Tibial artery (tissue), 4 donors: ENCODE measurements around the gene SCUBE2.

Experiments used
- DNase-seq, 2 donors: peaks; one replicate each; pipeline ENCODE4 v3.0.0-alpha.2; 2019
- H3K27ac ChIP-seq, 2 donors: fragments of 200-600 bp; sonication (generic) in 1 of 2; 1 replicate in 1 of 2; 2 replicates in 1 of 2; pipeline ENCODE4 v1.5.1; 2018 to 2019; ENCODE audit warnings: mild to moderate bottlenecking in 1 of 2
- H3K27me3 ChIP-seq, 2 donors: fragments of 200-600 bp; sonication (generic) in 1 of 2; one replicate each; pipeline versions ENCODE4 v1.5.1 to v1.6.0; 2016 to 2019
- H3K36me3 ChIP-seq, 3 donors: fragments of 200-600 bp; sonication (generic) in 2 of 3; one replicate each; pipeline ENCODE4 v1.5.1; 2016 to 2019; ENCODE audit warnings: mild to moderate bottlenecking in 2 of 3
- H3K4me1 ChIP-seq, 4 donors: fragments of 200-600 bp; sonication (generic) in 2 of 4; 1 replicate in 3 of 4; 2 replicates in 1 of 4; pipeline ENCODE4 v1.5.1; 2016 to 2019
- H3K4me3 ChIP-seq, 2 donors: fragments of 200-600 bp; sonication (generic) in 1 of 2; 1 replicate in 1 of 2; 2 replicates in 1 of 2; pipeline ENCODE4 v1.5.1; 2018 to 2019; ENCODE audit warnings: mild to moderate bottlenecking in 2 of 2
- H3K9me3 ChIP-seq, 3 donors: fragments of 200-600 bp; sonication (generic) in 1 of 3; one replicate each; pipeline ENCODE4 v1.5.1; 2016 to 2019
- intact Hi-C: fragments of 100-400 bp; cut with DNase I; formaldehyde crosslinking; loops from one replicate; pipeline ENCODE4 v1.15.0; 2023; ENCODE audit warnings: low total_unique reads
- TF ChIP-seq, protein P1 (sequence below), 2 experiments: fragments of 200-600 bp in 1 of 2; fragments of 450-650 bp in 1 of 2; IDR thresholded peaks; one replicate each; pipeline ENCODE4 v1.5.1; 2017 to 2019; ENCODE audit warnings: antibody characterized with exemption in 2 of 2, mild to moderate bottlenecking in 1 of 2, moderate library complexity in 1 of 2

Gene SCUBE2

DNA sequence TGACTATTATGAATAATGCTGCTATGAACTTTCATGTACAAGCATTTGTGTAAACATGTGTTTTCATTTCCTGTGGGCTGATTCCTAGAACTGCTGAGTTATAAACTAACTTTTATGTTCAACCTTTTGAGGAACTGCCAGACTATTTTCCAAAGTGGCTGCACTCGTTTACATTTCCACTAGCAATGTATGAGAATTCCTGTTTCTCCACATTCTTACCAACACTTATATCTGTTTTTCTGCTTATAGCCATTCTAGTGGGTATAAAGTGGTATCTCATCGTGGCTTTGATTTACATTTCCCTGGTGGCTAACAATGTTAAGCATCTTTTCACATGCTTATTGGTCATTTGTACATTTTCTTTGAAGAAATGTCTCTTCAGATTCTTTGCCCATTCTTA, 35.2 kb upstream of the SCUBE2 start:
- DNase-seq: no peak
- H3K4me3 ChIP-seq: no peak overlapping the region
- no peaks in the 10 kb centered on the region for H3K9me3 ChIP-seq
- H3K36me3 ChIP-seq: peaks cover 0 to 1% (median 0%) of the 10 kb centered on the region in 3 donors
- H3K4me1 ChIP-seq: no peaks in the 10 kb centered on the region
- no peak overlapping the region for H3K27ac ChIP-seq
- no peaks in the 10 kb centered on the region for H3K27me3 ChIP-seq
- TF ChIP-seq, protein P1, sequence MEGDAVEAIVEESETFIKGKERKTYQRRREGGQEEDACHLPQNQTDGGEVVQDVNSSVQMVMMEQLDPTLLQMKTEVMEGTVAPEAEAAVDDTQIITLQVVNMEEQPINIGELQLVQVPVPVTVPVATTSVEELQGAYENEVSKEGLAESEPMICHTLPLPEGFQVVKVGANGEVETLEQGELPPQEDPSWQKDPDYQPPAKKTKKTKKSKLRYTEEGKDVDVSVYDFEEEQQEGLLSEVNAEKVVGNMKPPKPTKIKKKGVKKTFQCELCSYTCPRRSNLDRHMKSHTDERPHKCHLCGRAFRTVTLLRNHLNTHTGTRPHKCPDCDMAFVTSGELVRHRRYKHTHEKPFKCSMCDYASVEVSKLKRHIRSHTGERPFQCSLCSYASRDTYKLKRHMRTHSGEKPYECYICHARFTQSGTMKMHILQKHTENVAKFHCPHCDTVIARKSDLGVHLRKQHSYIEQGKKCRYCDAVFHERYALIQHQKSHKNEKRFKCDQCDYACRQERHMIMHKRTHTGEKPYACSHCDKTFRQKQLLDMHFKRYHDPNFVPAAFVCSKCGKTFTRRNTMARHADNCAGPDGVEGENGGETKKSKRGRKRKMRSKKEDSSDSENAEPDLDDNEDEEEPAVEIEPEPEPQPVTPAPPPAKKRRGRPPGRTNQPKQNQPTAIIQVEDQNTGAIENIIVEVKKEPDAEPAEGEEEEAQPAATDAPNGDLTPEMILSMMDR (IDR thresholded peaks at IDR 0.05): no peak
- intact Hi-C loops: no loop called here

GRCh38 chr11:9125185-9125886, 33.9 kb upstream of the SCUBE2 start:
- no peaks in the 10 kb centered on the region for H3K9me3 ChIP-seq
- no peak for DNase-seq
- H3K4me1 ChIP-seq: no peaks in the 10 kb centered on the region
- peaks cover 0 to 3% (median 0%) of the 10 kb centered on the region in 3 donors for H3K36me3 ChIP-seq
- H3K27me3 ChIP-seq: no peaks in the 10 kb centered on the region
- H3K27ac ChIP-seq: no peak overlapping the region
- intact Hi-C loops: no loop called here
- no peak overlapping the region for H3K4me3 ChIP-seq
- TF ChIP-seq, protein P1 (IDR thresholded peaks at IDR 0.05): no peak

- Histone ChIP-seq H3K27ac (no peak overlapping the region), H3K4me1 (no peaks in the 10 kb centered on the region), H3K4me3 (no peak overlapping the region), H3K36me3 (peaks cover 0 to 3% (median 0%) of the 10 kb centered on the region in 3 donors), H3K9me3 (no peaks in the 10 kb centered on the region), H3K27me3 (no peaks in the 10 kb centered on the region)
- TF ChIP-seq, protein P1 (IDR thresholded peaks at IDR 0.05): no peak
- no peak for DNase-seq
- intact Hi-C loops: no loop called here
Measured at GRCh38 chr11:9123595-9124304, 32.4 kb upstream of the SCUBE2 start.

- H3K36me3 ChIP-seq: peaks cover 0 to 3% (median 0%) of the 10 kb centered on the region in 3 donors
- no peaks in the 10 kb centered on the region for H3K27me3 ChIP-seq
- TF ChIP-seq, protein P1 (IDR thresholded peaks at IDR 0.05): no peak
- no peaks in the 10 kb centered on the region for H3K4me1 ChIP-seq
- H3K27ac ChIP-seq: no peak overlapping the region
- intact Hi-C loops: no loop called here
- no peak for DNase-seq
- H3K4me3 ChIP-seq: no peak overlapping the region
- no peaks in the 10 kb centered on the region for H3K9me3 ChIP-seq
Measured at GRCh38 chr11:9121469-9121796, 30.0 kb upstream of the SCUBE2 start.

GRCh38 chr11:9120664-9121468, 29.5 kb upstream of the SCUBE2 start:
- no peak for DNase-seq
- intact Hi-C loops: no loop called here
- Histone ChIP-seq H3K27me3 (no peaks in the 10 kb centered on the region), H3K27ac (no peak overlapping the region), H3K4me3 (no peak overlapping the region), H3K36me3 (peaks cover 0 to 3% (median 0%) of the 10 kb centered on the region in 3 donors), H3K4me1 (no peaks in the 10 kb centered on the region), H3K9me3 (no peaks in the 10 kb centered on the region)
- TF ChIP-seq, protein P1 (IDR thresholded peaks at IDR 0.05): no peak
